GM19240 (cell line): ENCODE data around the gene COX8A.
A peak's percentile ranks its signal among the peaks of the same experiment; 100 is the strongest.
"Not testable (repeated sequence)": the region's sequence is repeated elsewhere in the genome, so short reads cannot be mapped to it uniquely, and the experiment has no call there.

ENCODE experiments used
- DNase-seq: peaks from one replicate; pipeline ENCODE4 v3.0.0; 2011; ENCODE audit warnings: low spot score; ENCODE audit not compliant: insufficient read length

Gene COX8A

GRCh38 chr11:63974259-63975143 is at the start of gene COX8A:
Gene COX8A (plus strand): TSS chr11:63974620. CDS start chr11:63974681, 61 bp downstream.
- peak; percentile 96 for DNase-seq

GRCh38 chr11:63929616-63930015 is 44.8 kb upstream of the COX8A start:
- no peak for DNase-seq

- DNase-seq, result no peak
These were observed 43.4 kb upstream of the COX8A start for GRCh38 chr11:63931045-63931444.

GRCh38 chr11:63931876-63932275 is 42.5 kb upstream of the COX8A start:
- no peak for DNase-seq

GRCh38 chr11:63933459-63933858 is 41.0 kb upstream of the COX8A start:
- DNase-seq, result no peak

- DNase-seq, result no peak
These were observed 36.5 kb upstream of the COX8A start for GRCh38 chr11:63937713-63938478.

- peak; percentile 98 for DNase-seq
These were observed 35.7 kb upstream of the COX8A start, which contains the start of gene NAA40 for GRCh38 chr11:63938479-63939396. Gene NAA40 (plus strand): TSS chr11:63939002. CDS start chr11:63939097, 95 bp downstream.

- DNase-seq, result no peak
These were observed 35.0 kb upstream of the COX8A start for GRCh38 chr11:63939397-63939891.

GRCh38 chr11:63940786-63941185 is 33.6 kb upstream of the COX8A start:
- no peak for DNase-seq

GRCh38 chr11:63941901-63942300 is 32.5 kb upstream of the COX8A start:
- DNase-seq, result no peak

- DNase-seq, result no peak
These were observed 31.6 kb upstream of the COX8A start for GRCh38 chr11:63942803-63943202.

GRCh38 chr11:63944987-63945386 is 29.4 kb upstream of the COX8A start:
- DNase-seq, result no peak

- DNase-seq, result no peak
These were observed 28.8 kb upstream of the COX8A start for GRCh38 chr11:63945477-63946163.

- no peak for DNase-seq
These were observed 22.5 kb upstream of the COX8A start for GRCh38 chr11:63951779-63952536.

- no peak for DNase-seq
These were observed 21.9 kb upstream of the COX8A start for GRCh38 chr11:63952570-63952969.

- DNase-seq, result no peak
These were observed 16.4 kb upstream of the COX8A start for GRCh38 chr11:63958008-63958407.

- DNase-seq, result no peak
These were observed 12.6 kb upstream of the COX8A start for GRCh38 chr11:63961608-63962412.

GRCh38 chr11:63963895-63964294 is 10.5 kb upstream of the COX8A start:
- not testable (repeated sequence) for DNase-seq

GRCh38 chr11:63966444-63966843 is 8.0 kb upstream of the COX8A start:
- no peak for DNase-seq
